CD14-positive monocyte (primary cell): ENCODE measurements around the gene ATP13A3. TPM values are rescaled to one million over a fixed set of nuclear protein-coding genes. Genes with fewer than 3 reads are reported as not detected.

ENCODE experiments used
- DNase-seq, 3 donors: peaks; one replicate each; pipeline ENCODE4 v3.0.0-alpha.2; 2011 to 2022
- H2AFZ ChIP-seq: 2 replicates; pipeline ENCODE4 v1.6.0; 2012; ENCODE audit warnings: mild to moderate bottlenecking, low read depth, low read length, inconsistent platforms; ENCODE audit not compliant: insufficient read depth, poor library complexity, severe bottlenecking
- H3K27ac ChIP-seq, 2 donors: 1 replicate in 1 of 2; 2 replicates in 1 of 2; pipeline ENCODE4 v1.5.1; 2012 to 2013; ENCODE audit warnings: low read length in 2 of 2, control low read depth in 1 of 2, inconsistent platforms in 1 of 2, low read depth in 1 of 2, mild to moderate bottlenecking in 1 of 2
- H3K27me3 ChIP-seq, 2 donors: one replicate each; pipeline versions ENCODE4 v1.6.0 to v1.6.1; 2011 to 2013; ENCODE audit warnings: low read length in 2 of 2; ENCODE audit not compliant: control insufficient read depth in 2 of 2, insufficient read depth in 2 of 2
- H3K36me3 ChIP-seq, 2 donors: replicated peaks in 1 of 2; 1 replicate in 1 of 2; 2 replicates in 1 of 2; pipeline versions ENCODE4 v1.5.1 to v1.6.1; 2012 to 2013; ENCODE audit warnings: low read length in 2 of 2, control low read depth in 1 of 2, inconsistent platforms in 1 of 2, mild to moderate bottlenecking in 1 of 2; ENCODE audit not compliant: insufficient read depth in 2 of 2, control insufficient read depth in 1 of 2
- H3K4me1 ChIP-seq, 2 donors: 1 replicate in 1 of 2; 2 replicates in 1 of 2; pipeline versions ENCODE4 v1.5.1 to v1.6.1; 2012 to 2013; ENCODE audit warnings: low read length in 2 of 2, control low read depth in 1 of 2, inconsistent platforms in 1 of 2, mild to moderate bottlenecking in 1 of 2, moderate library complexity in 1 of 2; ENCODE audit not compliant: insufficient read depth in 2 of 2, control insufficient read depth in 1 of 2
- H3K4me2 ChIP-seq: replicated peaks from 2 replicates; pipeline ENCODE3; 2012; ENCODE audit warnings: low read length, moderate library complexity, mild to moderate bottlenecking; ENCODE audit not compliant: poor library complexity, severe bottlenecking; ENCODE audit errors: extremely low read depth
- H3K4me3 ChIP-seq, 3 experiments: fragments of 200-600 bp in 1 of 3; sonication (generic) in 1 of 3; replicated peaks in 1 of 3; 1 replicate in 2 of 3; 2 replicates in 1 of 3; pipeline ENCODE4 v1.5.1; 2011 to 2013; ENCODE audit warnings: low read length in 3 of 3, mild to moderate bottlenecking in 3 of 3, control low read depth in 2 of 3, low read depth in 2 of 3, inconsistent platforms in 1 of 3, moderate library complexity in 1 of 3
- H3K79me2 ChIP-seq: 2 replicates; pipeline ENCODE4 v1.6.0; 2012; ENCODE audit warnings: mild to moderate bottlenecking, control low read depth, inconsistent platforms, low read length, moderate library complexity; ENCODE audit not compliant: insufficient read depth
- H3K9ac ChIP-seq: 2 replicates; pipeline ENCODE4 v1.6.0; 2017; ENCODE audit warnings: low read length, mild to moderate bottlenecking; ENCODE audit not compliant: insufficient read depth, poor library complexity, severe bottlenecking
- H3K9me3 ChIP-seq, 2 donors: replicated peaks in 1 of 2; 1 replicate in 1 of 2; 2 replicates in 1 of 2; pipeline versions ENCODE4 v1.5.1 to v1.6.1; 2012 to 2013; ENCODE audit warnings: low read length in 2 of 2, control low read depth in 1 of 2; ENCODE audit not compliant: control insufficient read depth in 1 of 2, insufficient read depth in 1 of 2
- H4K20me1 ChIP-seq: 2 replicates; pipeline ENCODE4 v1.6.0; 2012; ENCODE audit warnings: mild to moderate bottlenecking, low read length, control low read depth, moderate library complexity; ENCODE audit not compliant: insufficient read depth
- H3K27ac Mint-ChIP-seq, 7 donors: one replicate each; pipeline ENCODE4 v1.8.0; 2020; ENCODE audit warnings: mild to moderate bottlenecking in 7 of 7, mixed read lengths in 7 of 7, moderate library complexity in 6 of 7, inconsistent platforms in 2 of 7
- H3K27me3 Mint-ChIP-seq, 3 donors: one replicate each; pipeline ENCODE4 v1.8.0; 2021 to 2022; ENCODE audit warnings: low read depth in 3 of 3, mild to moderate bottlenecking in 3 of 3, mixed read lengths in 3 of 3, moderate library complexity in 3 of 3, inconsistent platforms in 1 of 3
- H3K36me3 Mint-ChIP-seq, 2 donors: one replicate each; pipeline ENCODE4 v1.8.0; 2020; ENCODE audit warnings: mixed read lengths in 2 of 2, inconsistent platforms in 1 of 2, mild to moderate bottlenecking in 1 of 2
- H3K4me1 Mint-ChIP-seq: one replicate; pipeline ENCODE4 v1.8.0; 2020; ENCODE audit warnings: mild to moderate bottlenecking, mixed read lengths
- H3K4me3 Mint-ChIP-seq, 2 donors: one replicate each; pipeline ENCODE4 v1.8.0; 2020; ENCODE audit warnings: mild to moderate bottlenecking in 2 of 2, mixed read lengths in 2 of 2, moderate library complexity in 1 of 2
- H3K9me3 Mint-ChIP-seq, 7 donors: one replicate each; pipeline ENCODE4 v1.8.0; 2020 to 2022; ENCODE audit warnings: mixed read lengths in 7 of 7, mild to moderate bottlenecking in 6 of 7, moderate library complexity in 6 of 7, inconsistent platforms in 2 of 7
- CTCF ChIP-seq: fragments of 200-600 bp; IDR thresholded peaks from one replicate; pipeline ENCODE4 v1.8.0; 2022; ENCODE audit warnings: antibody characterized with exemption, mild to moderate bottlenecking
- WGBS: methylation state at CpG from one replicate; pipeline ENCODE4 v1.1.5; 2013; ENCODE audit warnings: missing lambda C conversion rate; ENCODE audit not compliant: insufficient coverage; 5-methylcytosine and 5-hydroxymethylcytosine counted together
- intact Hi-C, 2 donors: fragments of 100-400 bp; cut with micrococcal nuclease; formaldehyde crosslinking; loops; one replicate each; pipeline versions ENCODE4 v1.15.0 to v1.15.1; 2023
- polyA plus RNA-seq, 3 donors: library from polyadenylated mRNA; depleted of rRNA in 1 of 3; unstranded in 2 of 3; stranded (reverse) in 1 of 3; fragments of 300-500 nt in 2 of 3; fragments of >200 nt in 1 of 3; fragmentation: Illumina TruSeq in 2 of 3; gene quantifications; 1 replicate in 2 of 3; 2 replicates in 1 of 3; pipeline ENCODE4 v1.2.3, GENCODE V29; 2012 to 2021

ATP13A3 gene
- polyA plus RNA-seq, 3 donors, result 4.7 to 19.5 (median 5.2) TPM

- H3K27ac ChIP-seq, result no peak overlapping the region
Measured at GRCh38 chr3:194395212-194395611, 91.6 kb downstream of the ATP13A3 start.

DNA sequence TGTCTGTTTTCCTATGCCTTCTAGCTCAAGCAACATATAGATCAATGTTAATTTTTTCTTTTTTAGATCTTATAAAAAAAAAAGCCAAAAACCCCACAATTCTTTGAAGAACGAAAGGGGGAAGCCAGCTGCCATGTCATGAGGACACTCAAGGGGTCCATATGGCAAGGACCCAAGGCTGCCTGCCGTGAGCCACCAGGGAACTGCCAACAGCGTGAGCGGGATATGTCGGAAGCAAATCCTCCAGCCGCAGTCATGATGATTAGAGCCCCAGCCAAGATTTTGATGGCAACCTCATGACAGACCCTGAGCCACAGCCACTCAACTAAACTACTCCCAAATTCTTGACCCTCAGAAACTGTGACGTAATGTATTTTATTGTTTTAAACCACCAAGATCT is 94.2 kb downstream of the ATP13A3 start:
- no peak for TF ChIP-seq CTCF
- Histone ChIP-seq H3K9ac (no peak overlapping the region), H3K79me2 (no peaks in the 10 kb centered on the region), H3K4me2 (no peak overlapping the region), H2AFZ (no peak overlapping the region), H3K9me3 (peaks cover 0 to 13% of the 10 kb centered on the region in 2 donors), H4K20me1 (no peaks in the 10 kb centered on the region), H3K36me3 (no peaks in the 10 kb centered on the region), H3K4me1 (peaks cover 13 to 18% of the 10 kb centered on the region in 2 donors), H3K27ac (no peak overlapping the region), H3K27me3 (peaks cover 13 to 37% of the 10 kb centered on the region in 2 donors), H3K4me3 (no peak overlapping the region)
- H3K27me3 Mint-ChIP-seq, result peaks cover 39 to 57% (median 54%) of the 10 kb centered on the region in 3 donors
- peaks cover 5 to 19% (median 11%) of the 10 kb centered on the region in 7 donors for H3K9me3 Mint-ChIP-seq
- no peak overlapping the region for H3K27ac Mint-ChIP-seq
- intact Hi-C loops, result no loop called here
- H3K4me3 Mint-ChIP-seq, result no peak overlapping the region
- H3K36me3 Mint-ChIP-seq, result no peaks in the 10 kb centered on the region
- no peak for DNase-seq
- peaks cover 16% of the 10 kb centered on the region for H3K4me1 Mint-ChIP-seq
- 93% methylated on average over 7 of the region's 7 CpGs for WGBS

More at GRCh38 chr3:194395212-194395611, 91.6 kb downstream of the ATP13A3 start:
- DNase-seq, result no peak
- Histone ChIP-seq H3K79me2 (no peaks in the 10 kb centered on the region), H3K4me2 (no peak overlapping the region), H3K9me3 (peaks cover 0 to 21% of the 10 kb centered on the region in 2 donors), H2AFZ (no peak overlapping the region), H3K4me1 (peaks cover 21 to 25% of the 10 kb centered on the region in 2 donors), H4K20me1 (no peaks in the 10 kb centered on the region), H3K4me3 (no peak overlapping the region), H3K36me3 (no peaks in the 10 kb centered on the region), H3K27me3 (peaks cover 30 to 61% of the 10 kb centered on the region in 2 donors), H3K9ac (no peak overlapping the region)
- Mint-ChIP-seq H3K9me3 (peaks cover 4 to 19% (median 11%) of the 10 kb centered on the region in 7 donors), H3K27ac (no peak overlapping the region), H3K4me3 (peak overlapping the region in 1 of 2 donors; percentile 82), H3K27me3 (peaks cover 65 to 76% (median 67%) of the 10 kb centered on the region in 3 donors), H3K4me1 (peaks cover 27% of the 10 kb centered on the region), H3K36me3 (no peaks in the 10 kb centered on the region)
- no CpG with 5 or more reads among the region's 5 CpGs for WGBS
- no peak for TF ChIP-seq CTCF
- intact Hi-C loops, result loop anchor here in 1 of 2 donors (5.0 kb wide), 1 partner anchor 63 kb away; no protein-coding TSS in a partner anchor
